Measurements from ENCODE around the gene S100A1. TPM values are rescaled to one million over a fixed set of nuclear protein-coding genes. Genes with fewer than 3 reads are reported as not detected.
"Not testable (repeated sequence)": the region's sequence is repeated elsewhere in the genome, so short reads cannot be mapped to it uniquely, and the experiment has no call there.

The S100A1 gene
- total RNA-seq, 2 donors from 2014 or later, result not detected

DNA sequence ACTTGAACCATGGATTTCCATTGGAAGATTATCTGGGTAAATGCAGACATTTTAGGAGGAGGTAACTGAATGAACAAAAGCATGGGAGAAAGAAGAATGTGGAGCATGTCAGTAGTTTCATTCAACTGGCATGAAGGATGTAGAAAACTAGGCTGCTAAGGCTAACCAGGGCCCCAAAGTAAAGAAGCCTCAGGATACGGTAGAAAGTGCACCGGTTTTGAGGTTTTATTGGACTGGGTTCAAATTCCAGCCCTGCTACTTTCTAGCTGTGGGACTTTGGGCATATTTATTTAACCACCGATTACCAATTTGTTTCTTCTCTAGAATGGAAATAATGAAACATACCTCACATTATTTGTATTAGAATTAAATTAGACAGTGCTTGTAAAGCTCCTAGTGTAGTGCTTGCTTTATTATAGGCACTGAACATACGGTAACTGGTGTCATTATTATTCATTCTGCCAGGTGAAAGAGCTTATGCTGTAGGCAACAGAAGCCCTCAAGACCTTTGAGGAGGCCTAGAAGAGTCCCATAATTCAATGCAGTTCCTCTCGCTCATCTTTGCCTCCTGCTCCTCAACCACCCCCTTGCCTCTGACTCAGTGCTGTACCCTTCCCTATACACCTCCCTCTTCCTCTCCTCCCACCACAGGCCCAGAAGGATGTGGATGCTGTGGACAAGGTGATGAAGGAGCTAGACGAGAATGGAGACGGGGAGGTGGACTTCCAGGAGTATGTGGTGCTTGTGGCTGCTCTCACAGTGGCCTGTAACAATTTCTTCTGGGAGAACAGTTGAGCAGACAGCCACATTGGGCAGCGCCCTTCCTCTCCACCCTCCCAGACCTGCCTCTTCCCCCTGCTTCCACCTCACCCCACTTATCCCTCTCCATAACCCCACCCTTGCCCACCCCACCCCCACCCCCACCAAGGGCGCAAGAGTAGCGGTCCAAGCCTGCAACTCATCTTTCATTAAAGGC lies 3.1 kb downstream of the S100A1 start:
- peaks cover 28% of the 10 kb centered on the region for H3K36me3 Mint-ChIP-seq (ENCODE audit: low read depth)
- ATAC-seq (replicated peaks), result peak; percentile 13
- peak overlapping the region; percentile 39 for H3K27ac Mint-ChIP-seq
- peak overlapping the region; percentile 20 for H3K4me3 Mint-ChIP-seq
- H3K4me1 Mint-ChIP-seq, result peaks cover 24% of the 10 kb centered on the region
- H3K27me3 Mint-ChIP-seq, result no peaks in the 10 kb centered on the region
- no peaks in the 10 kb centered on the region for H3K9me3 Mint-ChIP-seq

DNA sequence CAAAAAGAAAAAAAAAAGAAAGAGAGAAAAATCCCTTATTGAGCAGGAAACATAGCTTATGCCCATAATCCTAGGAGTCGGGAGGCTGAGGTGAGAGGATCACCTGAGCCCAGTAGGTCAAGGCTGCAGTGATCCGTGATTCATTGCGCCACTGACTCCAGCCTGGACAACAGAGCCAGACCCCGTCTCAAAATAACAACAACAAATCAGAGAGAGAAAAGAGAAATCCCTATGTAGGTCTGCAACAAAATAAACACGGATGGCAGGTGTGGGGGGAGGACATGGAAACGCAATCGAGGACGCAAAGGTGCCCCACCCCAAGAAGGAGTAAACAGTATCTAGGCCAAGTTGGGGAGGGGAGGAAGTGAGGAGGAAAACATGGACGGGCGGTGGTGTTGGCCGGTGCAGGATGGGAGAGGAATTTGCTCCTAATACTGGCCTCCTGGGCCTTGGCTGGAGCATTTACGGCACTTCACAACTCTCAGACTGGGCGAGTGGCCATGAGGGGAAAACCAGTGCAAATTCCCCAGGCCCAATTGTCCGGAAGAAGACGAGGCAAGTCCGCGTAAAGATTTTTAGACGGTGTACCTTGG lies 5.0 kb downstream of the S100A1 start:
- Mint-ChIP-seq H3K36me3 (ENCODE audit: low read depth) (peaks cover 47% of the 10 kb centered on the region), H3K27ac (peak overlapping the region; percentile 95), H3K9me3 (no peaks in the 10 kb centered on the region), H3K4me3 (peak overlapping the region; percentile 95), H3K4me1 (peaks cover 27% of the 10 kb centered on the region), H3K27me3 (no peaks in the 10 kb centered on the region)
- no peak for ATAC-seq (replicated peaks)

DNA sequence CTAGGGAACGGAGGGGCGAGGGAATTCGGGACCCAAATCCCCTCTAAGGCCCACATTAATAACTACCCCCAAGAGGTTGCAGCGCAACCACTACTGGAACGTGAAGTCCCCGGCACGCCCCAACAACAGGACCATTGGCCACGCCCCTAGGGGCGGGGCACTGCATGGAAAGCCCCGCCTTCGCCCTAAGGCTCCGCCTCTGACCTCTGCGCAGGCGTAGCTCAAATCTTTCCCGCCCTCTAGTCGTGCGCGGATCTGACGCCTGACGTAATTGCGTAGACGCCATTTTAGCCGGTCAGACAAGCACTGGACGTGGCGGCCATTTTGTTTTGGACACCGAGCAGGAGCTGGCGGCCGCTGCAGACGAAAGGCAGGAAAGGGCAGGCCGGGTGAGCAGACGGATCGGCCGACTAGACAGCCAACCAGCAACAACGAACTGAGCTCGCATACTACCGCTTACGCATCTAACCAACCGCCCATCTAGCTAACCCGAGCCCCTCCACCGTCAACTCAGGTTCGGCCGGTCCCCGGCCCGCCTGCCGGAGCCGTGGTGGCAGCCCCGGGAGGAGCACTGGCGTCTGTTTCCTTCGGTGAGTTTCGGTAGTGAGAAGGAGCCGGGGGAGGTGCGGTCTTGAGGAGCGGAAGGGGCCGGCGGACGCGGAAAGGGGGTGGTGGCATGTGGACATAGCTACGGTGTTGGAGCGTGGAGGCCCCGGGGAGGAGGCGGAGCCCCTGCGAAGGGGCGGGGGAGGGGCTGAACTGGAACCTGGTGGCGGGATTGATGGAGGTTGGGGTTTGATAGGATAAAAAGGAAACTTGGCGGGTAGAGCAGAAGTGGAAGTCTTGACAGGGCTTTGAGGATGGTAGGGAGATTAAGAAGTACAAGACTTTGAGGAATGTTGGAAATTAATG lies 5.8 kb downstream of the S100A1 start, which contains the start of gene CHTOP:
TSS of gene CHTOP (plus strand) at position 313 of the 912 bp plus-strand sequence. CDS start 2,523 bp downstream, outside the sequence.
- H3K27me3 Mint-ChIP-seq, result no peaks in the 10 kb centered on the region
- peaks cover 54% of the 10 kb centered on the region for H3K36me3 Mint-ChIP-seq (ENCODE audit: low read depth)
- H3K4me1 Mint-ChIP-seq, result peaks cover 27% of the 10 kb centered on the region
- H3K9me3 Mint-ChIP-seq, result no peaks in the 10 kb centered on the region
- H3K4me3 Mint-ChIP-seq, result peak within 1 kb of the TSS; percentile 95
- peak; percentile 89 for ATAC-seq (replicated peaks)
- peak within 1 kb of the TSS; percentile 95 for H3K27ac Mint-ChIP-seq

DNA sequence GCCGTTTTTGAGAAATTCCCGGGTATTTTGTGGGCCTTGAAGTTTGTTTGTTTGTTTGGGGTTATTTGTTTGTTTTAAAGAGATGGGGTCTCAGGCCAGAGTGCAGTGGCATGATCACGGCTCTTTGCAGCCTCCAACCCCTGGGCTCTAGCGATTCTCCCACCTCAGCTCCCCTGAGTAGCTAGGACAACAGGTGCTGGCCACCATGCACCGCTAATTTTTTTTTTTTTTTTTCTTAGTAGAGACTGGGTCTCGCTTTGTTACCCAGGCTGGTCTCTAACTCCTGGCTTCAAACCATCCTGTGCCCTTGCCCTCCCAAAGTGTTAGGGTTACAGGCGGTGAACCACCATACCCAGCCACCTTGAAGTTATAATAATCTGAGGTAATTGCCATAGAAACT lies 7.6 kb downstream of the S100A1 start:
- Mint-ChIP-seq H3K4me1 (peaks cover 25% of the 10 kb centered on the region), H3K9me3 (no peaks in the 10 kb centered on the region), H3K4me3 (peak overlapping the region; percentile 95), H3K36me3 (ENCODE audit: low read depth) (peaks cover 73% of the 10 kb centered on the region), H3K27me3 (no peaks in the 10 kb centered on the region), H3K27ac (peak overlapping the region; percentile 95)
- ATAC-seq (replicated peaks), result no peak

DNA sequence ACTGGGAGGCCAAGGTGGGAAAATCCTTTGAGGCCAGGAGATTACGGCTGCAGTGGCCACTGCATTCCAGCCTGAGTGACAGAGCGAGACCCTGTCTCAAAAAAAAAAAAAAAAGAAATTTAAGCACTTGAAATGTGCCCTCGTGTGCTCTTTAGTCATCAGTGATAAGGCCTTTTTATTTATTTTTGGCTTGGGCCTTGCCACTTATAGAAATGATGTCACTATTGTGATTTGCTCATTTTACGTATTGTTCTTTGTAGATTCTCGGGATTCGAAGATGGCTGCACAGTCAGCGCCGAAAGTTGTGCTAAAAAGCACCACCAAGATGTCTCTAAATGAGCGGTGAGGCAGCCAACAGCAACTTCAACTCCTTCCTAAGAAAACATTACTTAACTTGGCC lies 8.1 kb downstream of the S100A1 start:
- no peak for ATAC-seq (replicated peaks)
- peaks cover 27% of the 10 kb centered on the region for H3K4me1 Mint-ChIP-seq
- no peaks in the 10 kb centered on the region for H3K27me3 Mint-ChIP-seq
- no peak overlapping the region for H3K27ac Mint-ChIP-seq
- peak overlapping the region; percentile 95 for H3K4me3 Mint-ChIP-seq
- H3K9me3 Mint-ChIP-seq, result no peaks in the 10 kb centered on the region
- H3K36me3 Mint-ChIP-seq (ENCODE audit: low read depth), result peaks cover 77% of the 10 kb centered on the region

DNA sequence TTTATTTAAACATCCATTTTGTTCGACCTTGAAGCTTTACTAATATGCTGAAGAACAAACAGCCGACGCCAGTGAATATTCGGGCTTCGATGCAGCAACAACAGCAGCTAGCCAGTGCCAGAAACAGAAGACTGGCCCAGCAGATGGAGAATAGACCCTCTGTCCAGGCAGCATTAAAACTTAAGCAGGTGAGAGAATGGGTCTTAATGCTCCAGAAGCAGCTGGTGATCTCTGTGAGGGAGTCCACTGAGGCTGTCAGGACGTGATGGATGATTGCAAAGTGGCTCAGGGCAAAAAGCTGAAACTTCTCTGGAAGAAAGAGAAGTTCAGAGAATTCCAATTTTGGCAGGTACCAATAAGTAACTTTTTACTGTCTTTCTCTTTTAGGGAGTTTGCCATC lies 10.0 kb downstream of the S100A1 start:
- peak overlapping the region; percentile 15 for H3K4me3 Mint-ChIP-seq
- H3K27me3 Mint-ChIP-seq, result no peaks in the 10 kb centered on the region
- no peaks in the 10 kb centered on the region for H3K9me3 Mint-ChIP-seq
- H3K4me1 Mint-ChIP-seq, result peaks cover 18% of the 10 kb centered on the region
- no peak for ATAC-seq (replicated peaks)
- peak overlapping the region; percentile 86 for H3K27ac Mint-ChIP-seq
- peaks cover 97% of the 10 kb centered on the region for H3K36me3 Mint-ChIP-seq (ENCODE audit: low read depth)

DNA sequence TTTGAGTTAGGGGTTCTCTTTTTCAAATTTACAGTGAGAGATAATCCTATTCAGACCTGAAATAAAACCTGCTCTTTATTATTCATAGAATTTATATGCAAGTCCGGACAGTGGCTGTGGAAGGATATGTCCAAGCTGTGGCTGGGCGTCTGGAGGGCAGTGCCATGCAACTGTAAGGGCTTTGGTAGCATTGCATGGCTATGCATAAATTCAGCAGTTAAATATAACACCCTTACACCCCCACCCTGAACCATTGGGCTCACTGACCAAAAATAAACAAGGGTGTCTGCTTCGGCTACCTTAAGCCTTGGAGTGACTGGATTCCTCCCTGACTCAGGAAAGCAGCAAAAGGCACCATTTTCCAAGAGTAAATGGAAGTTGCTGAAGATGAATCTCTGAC lies 11.0 kb downstream of the S100A1 start:
- Mint-ChIP-seq H3K27me3 (no peaks in the 10 kb centered on the region), H3K4me1 (peaks cover 24% of the 10 kb centered on the region), H3K9me3 (no peaks in the 10 kb centered on the region), H3K4me3 (no peak overlapping the region), H3K36me3 (ENCODE audit: low read depth) (peaks cover 100% of the 10 kb centered on the region), H3K27ac (no peak overlapping the region)
- ATAC-seq (replicated peaks), result no peak

DNA sequence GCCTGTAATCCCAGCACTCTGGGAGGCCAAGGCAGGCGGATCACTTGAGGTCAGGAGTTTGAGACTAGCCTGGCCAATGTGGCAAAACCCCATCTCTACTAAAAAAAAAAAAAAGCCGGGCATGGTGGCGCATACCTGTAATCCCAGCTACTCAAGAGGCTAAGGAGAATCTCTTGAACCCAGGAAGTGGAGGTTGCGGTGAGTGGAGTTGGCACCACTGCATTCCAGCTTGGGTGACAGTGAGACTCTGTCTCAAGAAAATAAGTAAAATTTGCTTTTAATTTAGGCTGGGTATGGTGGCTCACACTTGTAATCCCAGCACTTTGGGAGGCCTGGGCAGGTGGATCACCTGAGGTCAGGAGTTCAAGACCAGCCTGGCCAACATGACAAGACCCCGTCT lies 12.0 kb downstream of the S100A1 start:
- H3K27ac Mint-ChIP-seq, result peak overlapping the region; percentile 2
- not testable (repeated sequence) for H3K9me3 Mint-ChIP-seq

DNA sequence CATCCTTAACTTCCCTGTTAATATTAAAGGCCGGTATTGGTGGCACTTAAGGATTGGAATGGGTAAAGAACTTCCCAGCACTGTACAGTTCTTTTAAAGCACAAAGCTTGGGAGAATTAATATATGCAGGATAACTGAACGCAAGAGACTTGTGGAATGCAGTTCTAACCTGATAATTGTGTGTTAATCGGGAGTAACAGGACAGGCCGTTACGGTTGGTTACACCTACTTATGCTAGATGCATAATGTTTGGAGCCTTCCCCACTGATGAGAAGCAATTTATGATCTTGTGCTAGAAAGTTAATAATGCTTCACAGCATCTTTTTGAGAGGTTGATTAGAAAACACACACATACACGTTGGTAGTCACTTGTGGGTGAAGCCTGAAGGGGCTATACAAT lies 12.6 kb downstream of the S100A1 start:
- no peak overlapping the region for H3K4me3 Mint-ChIP-seq
- no peaks in the 10 kb centered on the region for H3K9me3 Mint-ChIP-seq
- peaks cover 100% of the 10 kb centered on the region for H3K36me3 Mint-ChIP-seq (ENCODE audit: low read depth)

More for the DNA sequence above, 12.0 kb downstream of the S100A1 start:
- not testable (repeated sequence) for H3K27me3 Mint-ChIP-seq; ATAC-seq (replicated peaks); H3K4me3 Mint-ChIP-seq
- Mint-ChIP-seq H3K4me1 (peaks cover 24% of the 10 kb centered on the region), H3K36me3 (ENCODE audit: low read depth) (peaks cover 100% of the 10 kb centered on the region)

DNA sequence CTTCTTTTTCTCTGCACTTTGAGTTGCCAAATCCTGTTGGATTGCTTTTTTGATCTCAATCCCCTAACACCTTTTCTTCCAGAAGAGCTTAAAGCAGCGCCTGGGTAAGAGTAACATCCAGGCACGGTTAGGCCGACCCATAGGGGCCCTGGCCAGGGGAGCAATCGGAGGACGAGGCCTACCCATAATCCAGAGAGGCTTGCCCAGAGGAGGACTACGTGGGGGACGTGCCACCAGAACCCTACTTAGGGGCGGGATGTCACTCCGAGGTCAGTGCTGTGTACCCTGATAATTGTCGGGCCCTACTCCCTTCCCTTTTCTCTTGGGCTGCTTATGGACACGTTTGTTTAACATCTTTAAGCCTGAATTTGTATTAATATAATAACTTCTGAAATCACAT lies 13.9 kb downstream of the S100A1 start:
- Mint-ChIP-seq H3K9me3 (no peaks in the 10 kb centered on the region), H3K4me3 (no peak overlapping the region), H3K27me3 (no peaks in the 10 kb centered on the region), H3K27ac (peak overlapping the region; percentile 33), H3K4me1 (peaks cover 22% of the 10 kb centered on the region), H3K36me3 (ENCODE audit: low read depth) (peaks cover 100% of the 10 kb centered on the region)
- ATAC-seq (replicated peaks), result no peak

More for the DNA sequence above, 12.6 kb downstream of the S100A1 start:
- Mint-ChIP-seq H3K4me1 (peaks cover 28% of the 10 kb centered on the region), H3K27me3 (no peaks in the 10 kb centered on the region), H3K27ac (peak overlapping the region; percentile 2)
- no peak for ATAC-seq (replicated peaks)

DNA sequence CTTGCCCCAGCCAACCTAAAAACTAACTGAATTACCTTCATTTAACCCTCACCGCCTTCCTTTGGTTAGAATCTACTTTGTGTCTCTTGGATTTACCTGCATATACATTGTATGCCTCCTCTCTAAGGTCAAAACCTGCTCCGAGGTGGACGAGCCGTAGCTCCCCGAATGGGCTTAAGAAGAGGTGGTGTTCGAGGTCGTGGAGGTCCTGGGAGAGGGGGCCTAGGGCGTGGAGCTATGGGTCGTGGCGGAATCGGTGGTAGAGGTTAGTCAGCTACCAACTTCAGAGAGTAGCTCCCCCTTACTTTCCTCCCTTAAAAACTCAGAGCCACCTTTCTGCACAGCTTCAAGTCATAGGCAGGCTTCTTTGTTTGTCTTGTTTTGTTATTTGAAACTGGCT lies 14.9 kb downstream of the S100A1 start:
- Mint-ChIP-seq H3K4me3 (no peak overlapping the region), H3K27ac (peak overlapping the region; percentile 80), H3K4me1 (peaks cover 21% of the 10 kb centered on the region), H3K9me3 (no peaks in the 10 kb centered on the region), H3K36me3 (ENCODE audit: low read depth) (peaks cover 99% of the 10 kb centered on the region), H3K27me3 (no peaks in the 10 kb centered on the region)
- no peak for ATAC-seq (replicated peaks)

DNA sequence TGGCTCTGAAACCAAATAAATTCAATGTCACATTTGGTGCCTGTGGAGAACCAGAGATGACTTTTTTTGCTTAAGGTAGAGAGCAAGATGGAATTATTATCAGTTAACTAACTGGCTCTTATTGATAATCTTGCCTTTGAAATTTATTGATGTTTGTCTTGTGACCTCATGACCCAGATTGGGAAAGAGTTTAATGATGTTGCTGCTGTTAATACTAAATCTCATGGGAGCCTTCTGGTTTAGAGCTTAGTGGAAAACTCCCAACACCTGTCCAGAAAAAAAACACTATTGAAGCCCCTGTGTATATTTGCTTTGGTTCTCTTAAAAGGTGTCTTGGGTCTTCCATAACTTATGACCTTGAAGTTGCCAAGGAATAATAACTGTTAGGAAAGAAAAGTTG lies 15.6 kb downstream of the S100A1 start:
- Mint-ChIP-seq H3K4me3 (no peak overlapping the region), H3K9me3 (no peaks in the 10 kb centered on the region), H3K4me1 (peaks cover 21% of the 10 kb centered on the region), H3K27me3 (no peaks in the 10 kb centered on the region), H3K27ac (peak overlapping the region; percentile 80), H3K36me3 (ENCODE audit: low read depth) (peaks cover 92% of the 10 kb centered on the region)
- ATAC-seq (replicated peaks), result no peak

DNA sequence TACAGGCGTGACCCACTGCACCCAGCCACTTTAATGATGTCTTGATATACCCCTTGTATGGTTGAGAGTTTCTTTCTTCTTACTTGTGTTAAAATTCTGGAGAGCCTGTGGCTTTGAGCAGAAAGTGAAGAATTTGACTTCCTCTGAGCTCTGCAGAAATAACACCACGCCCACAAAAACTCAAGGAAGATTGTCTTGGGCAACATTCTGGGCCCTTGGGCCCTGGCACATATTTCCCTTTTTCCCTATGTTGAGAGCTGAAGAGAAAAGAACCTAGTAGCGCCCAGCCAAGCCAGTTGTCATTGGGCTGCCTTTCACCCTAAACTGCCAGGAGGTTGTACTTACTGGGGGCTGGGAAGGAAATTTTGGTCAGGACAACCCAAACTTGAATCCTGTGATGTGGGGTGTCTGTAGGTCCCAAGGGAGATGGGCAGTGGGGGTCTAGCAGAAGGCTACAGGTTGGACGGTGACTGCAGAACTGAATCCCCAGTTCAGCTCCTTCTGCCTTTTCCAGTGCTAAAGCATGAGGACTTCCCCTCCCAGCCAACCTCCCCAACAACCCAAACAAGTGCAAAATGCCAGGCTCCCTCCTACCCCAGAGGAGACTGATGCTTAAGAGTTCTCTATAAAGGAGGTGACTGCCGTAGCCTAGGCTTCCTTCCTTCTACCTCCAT lies 18.6 kb downstream of the S100A1 start:
- no peak overlapping the region for H3K4me3 Mint-ChIP-seq
- H3K4me1 Mint-ChIP-seq, result peaks cover 22% of the 10 kb centered on the region

DNA sequence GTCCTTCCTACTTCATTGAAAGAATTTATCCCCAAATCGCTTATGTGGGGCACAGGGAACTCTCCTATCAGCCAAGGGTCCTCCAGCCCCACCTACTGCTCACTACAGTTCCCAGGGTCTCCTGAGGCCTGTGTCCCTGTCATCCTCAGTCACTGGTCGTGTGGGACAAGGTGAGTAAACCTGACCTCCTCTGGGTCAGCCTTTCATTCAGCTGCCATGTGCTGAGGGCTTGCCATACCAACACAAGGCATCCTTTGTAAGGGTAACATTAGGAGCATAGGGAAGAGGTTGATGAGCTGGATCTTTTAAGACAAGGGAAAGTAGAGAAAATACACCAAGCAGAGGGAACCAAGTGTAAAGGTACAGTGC lies 19.1 kb downstream of the S100A1 start:
- peaks cover 57% of the 10 kb centered on the region for H3K36me3 Mint-ChIP-seq (ENCODE audit: low read depth)
- no peak for ATAC-seq (replicated peaks)
- no peaks in the 10 kb centered on the region for H3K9me3 Mint-ChIP-seq
- no peaks in the 10 kb centered on the region for H3K27me3 Mint-ChIP-seq
- peak overlapping the region; percentile 32 for H3K27ac Mint-ChIP-seq
- H3K4me1 Mint-ChIP-seq, result peaks cover 22% of the 10 kb centered on the region
- H3K4me3 Mint-ChIP-seq, result no peak overlapping the region

More for the DNA sequence above, 18.6 kb downstream of the S100A1 start:
- Mint-ChIP-seq H3K27me3 (no peaks in the 10 kb centered on the region), H3K27ac (peak overlapping the region; percentile 32), H3K9me3 (no peaks in the 10 kb centered on the region), H3K36me3 (ENCODE audit: low read depth) (peaks cover 62% of the 10 kb centered on the region)
- no peak for ATAC-seq (replicated peaks)

Data from activated T-helper 17 cell treated with anti-CD3 and anti-CD28 coated beads, Interleukin-2, amount 50 U/mL, for 72 hours (primary cell).